ENCODE measurements around the gene LDHD. TPM values are rescaled to one million over a fixed set of nuclear protein-coding genes. Genes with fewer than 3 reads are reported as not detected.
A peak's percentile ranks its signal among the peaks of the same experiment; 100 is the strongest.

The LDHD gene
- total and polyA plus RNA-seq, 4 donors: 4.5 to 9.3 (median 6.9) TPM

- Histone ChIP-seq H3K4me1 (ENCODE audit: control insufficient read depth, insufficient read depth, low read length) (peaks cover 20% of the 10 kb centered on the region), H3K27ac (ENCODE audit: low read depth, low read length) (no peak overlapping the region), H3K27me3 (ENCODE audit: control insufficient read depth, insufficient read depth, low read length) (no peaks in the 10 kb centered on the region), H3K36me3 (ENCODE audit: control insufficient read depth, insufficient read depth, low read length) (peaks cover 2% of the 10 kb centered on the region), H3K4me3 (ENCODE audit: low read depth, low read length) (no peak overlapping the region), H3K9me3 (ENCODE audit: control insufficient read depth, insufficient read depth, low read length) (no peaks in the 10 kb centered on the region)
- 69% methylated on average over 4 of the region's 5 CpGs for WGBS (ENCODE audit: insufficient coverage)
- no peak for DNase-seq (ENCODE audit: low read depth in 4 of 6, low spot score in 6 of 6)
These were observed 32.8 kb downstream of the LDHD start for GRCh38 chr16:75083813-75084212.

DNA sequence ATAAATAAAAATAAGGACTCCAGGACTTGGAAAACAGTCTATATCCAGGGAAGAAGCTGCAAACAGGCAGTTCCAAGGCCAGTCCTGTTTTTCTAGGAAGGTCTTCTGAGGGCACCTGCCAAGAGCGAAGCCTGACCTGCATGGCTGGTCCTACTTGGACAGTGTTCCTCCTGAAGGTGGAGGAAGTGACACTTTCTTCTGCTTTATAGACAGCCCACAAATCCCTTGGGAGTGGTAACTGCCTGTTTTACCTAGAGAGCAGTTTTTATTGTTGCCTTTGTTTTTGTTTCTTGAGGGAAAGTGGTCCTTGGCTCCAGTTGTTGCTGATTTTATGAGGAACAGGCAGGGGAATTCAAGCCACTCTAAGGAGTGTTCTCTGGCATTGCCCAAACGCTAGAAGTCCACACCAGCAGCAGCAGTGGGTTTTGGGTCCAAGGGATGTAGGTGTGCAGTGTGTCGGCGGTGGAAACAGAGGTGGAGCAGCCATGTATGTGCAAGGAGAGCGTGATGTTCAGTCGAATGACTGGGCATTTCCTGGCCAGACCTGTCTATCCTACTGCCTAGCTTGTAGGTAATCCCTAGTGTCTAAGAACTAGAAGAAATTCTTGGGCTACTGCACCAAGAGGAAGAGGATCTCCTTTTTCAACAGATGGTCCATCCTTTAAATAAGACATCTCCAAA, 35.3 kb downstream of the LDHD start:
- no peaks in the 10 kb centered on the region for H3K27me3 ChIP-seq (ENCODE audit: control insufficient read depth, insufficient read depth, low read length)
- no peak for DNase-seq (ENCODE audit: low read depth in 4 of 6, low spot score in 6 of 6)
- no peak overlapping the region for H3K4me3 ChIP-seq (ENCODE audit: low read depth, low read length)
- peaks cover 2% of the 10 kb centered on the region for H3K36me3 ChIP-seq (ENCODE audit: control insufficient read depth, insufficient read depth, low read length)
- peaks cover 5% of the 10 kb centered on the region for H3K4me1 ChIP-seq (ENCODE audit: control insufficient read depth, insufficient read depth, low read length)
- WGBS (ENCODE audit: insufficient coverage): 87% methylated on average over 6 of the region's 6 CpGs
- no peaks in the 10 kb centered on the region for H3K9me3 ChIP-seq (ENCODE audit: control insufficient read depth, insufficient read depth, low read length)
- H3K27ac ChIP-seq (ENCODE audit: low read depth, low read length): no peak overlapping the region

GRCh38 chr16:75080205-75081029, 36.2 kb downstream of the LDHD start:
- H3K4me1 ChIP-seq (ENCODE audit: control insufficient read depth, insufficient read depth, low read length): peaks cover 5% of the 10 kb centered on the region
- DNase-seq (ENCODE audit: low read depth in 4 of 6, low spot score in 6 of 6): no peak

DNA sequence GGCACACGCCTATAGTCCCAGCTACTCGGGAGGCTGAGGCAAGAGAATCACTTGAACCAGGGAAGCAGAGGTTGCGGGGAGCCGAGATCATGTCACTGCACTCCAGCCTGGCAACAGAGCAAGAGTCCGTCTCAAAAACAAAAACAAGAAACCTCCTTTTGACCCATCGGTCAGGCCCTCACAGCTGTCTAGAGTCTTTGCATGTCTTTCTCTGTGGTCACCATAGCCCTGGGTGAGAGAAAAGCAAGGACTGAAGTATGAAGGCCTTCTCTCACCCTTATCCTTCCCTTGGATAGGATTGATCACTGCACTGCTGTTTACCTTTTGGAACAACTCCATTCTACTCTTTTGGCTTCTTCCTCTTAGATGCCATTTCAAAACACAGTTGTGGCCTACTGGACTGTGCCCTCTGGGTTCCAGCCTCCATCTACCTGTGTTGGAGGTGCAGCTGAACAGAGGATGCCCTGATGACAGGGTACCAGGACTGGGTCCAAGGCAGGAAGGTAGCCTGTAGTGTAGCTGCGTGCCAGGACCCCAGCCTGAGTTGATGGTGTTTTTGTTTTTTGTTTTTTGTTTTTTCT, 37.1 kb downstream of the LDHD start:
- Histone ChIP-seq H3K9me3 (ENCODE audit: control insufficient read depth, insufficient read depth, low read length) (no peaks in the 10 kb centered on the region), H3K4me1 (ENCODE audit: control insufficient read depth, insufficient read depth, low read length) (peaks cover 7% of the 10 kb centered on the region), H3K27me3 (ENCODE audit: control insufficient read depth, insufficient read depth, low read length) (no peaks in the 10 kb centered on the region), H3K36me3 (ENCODE audit: control insufficient read depth, insufficient read depth, low read length) (peaks cover 2% of the 10 kb centered on the region), H3K4me3 (ENCODE audit: low read depth, low read length) (no peak overlapping the region), H3K27ac (ENCODE audit: low read depth, low read length) (no peak overlapping the region)
- 95% methylated on average over 5 of the region's 7 CpGs for whole genome bisulfite sequencing (ENCODE audit: insufficient coverage)
- DNase-seq (ENCODE audit: low read depth in 4 of 6, low spot score in 6 of 6): no peak

More at GRCh38 chr16:75080205-75081029, 36.2 kb downstream of the LDHD start:
- Histone ChIP-seq H3K4me3 (ENCODE audit: low read depth, low read length) (no peak overlapping the region), H3K36me3 (ENCODE audit: control insufficient read depth, insufficient read depth, low read length) (peaks cover 2% of the 10 kb centered on the region), H3K27ac (ENCODE audit: low read depth, low read length) (no peak overlapping the region), H3K27me3 (ENCODE audit: control insufficient read depth, insufficient read depth, low read length) (no peaks in the 10 kb centered on the region), H3K9me3 (ENCODE audit: control insufficient read depth, insufficient read depth, low read length) (no peaks in the 10 kb centered on the region)
- WGBS (ENCODE audit: insufficient coverage): 89% methylated on average over 6 of the region's 8 CpGs

DNA sequence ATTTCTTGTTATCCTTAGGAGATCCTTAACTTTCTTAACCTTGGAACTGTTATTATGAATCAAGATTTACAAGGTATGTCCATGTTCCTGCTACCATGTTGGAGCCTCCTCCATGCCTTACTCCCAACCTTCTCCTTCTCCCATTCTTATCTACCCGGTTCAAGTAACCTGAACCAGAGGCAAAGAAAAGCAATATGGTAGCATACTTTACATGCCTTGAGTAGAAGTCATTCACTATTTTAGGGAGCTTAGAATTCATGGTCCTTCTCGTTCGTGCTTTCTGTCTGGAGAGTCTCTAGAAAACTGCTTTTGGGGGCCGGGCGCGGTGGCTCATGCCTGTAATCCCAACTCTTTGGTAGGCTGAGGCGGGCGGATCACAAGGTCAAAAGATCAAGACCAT, 37.7 kb downstream of the LDHD start:
- H3K27ac ChIP-seq (ENCODE audit: low read depth, low read length): no peak overlapping the region
- WGBS (ENCODE audit: insufficient coverage): 94% methylated on average over 6 of the region's 8 CpGs

GRCh38 chr16:75075688-75076268, 40.8 kb downstream of the LDHD start:
- no peak for DNase-seq (ENCODE audit: low read depth in 4 of 6, low spot score in 6 of 6)
- 86% methylated on average over 3 of the region's 3 CpGs for WGBS (ENCODE audit: insufficient coverage)
- Histone ChIP-seq H3K9me3 (ENCODE audit: control insufficient read depth, insufficient read depth, low read length) (no peaks in the 10 kb centered on the region), H3K4me1 (ENCODE audit: control insufficient read depth, insufficient read depth, low read length) (peaks cover 11% of the 10 kb centered on the region), H3K4me3 (ENCODE audit: low read depth, low read length) (no peak overlapping the region), H3K27ac (ENCODE audit: low read depth, low read length) (no peak overlapping the region), H3K27me3 (ENCODE audit: control insufficient read depth, insufficient read depth, low read length) (no peaks in the 10 kb centered on the region), H3K36me3 (ENCODE audit: control insufficient read depth, insufficient read depth, low read length) (peaks cover 2% of the 10 kb centered on the region)

More for the DNA sequence above, 37.7 kb downstream of the LDHD start:
- Histone ChIP-seq H3K9me3 (ENCODE audit: control insufficient read depth, insufficient read depth, low read length) (no peaks in the 10 kb centered on the region), H3K27me3 (ENCODE audit: control insufficient read depth, insufficient read depth, low read length) (no peaks in the 10 kb centered on the region), H3K36me3 (ENCODE audit: control insufficient read depth, insufficient read depth, low read length) (peaks cover 2% of the 10 kb centered on the region), H3K4me1 (ENCODE audit: control insufficient read depth, insufficient read depth, low read length) (peaks cover 11% of the 10 kb centered on the region), H3K4me3 (ENCODE audit: low read depth, low read length) (no peak overlapping the region)
- DNase-seq (ENCODE audit: low read depth in 4 of 6, low spot score in 6 of 6): no peak

- H3K27ac ChIP-seq (ENCODE audit: low read depth, low read length): no peak overlapping the region
These were observed 41.5 kb downstream of the LDHD start for GRCh38 chr16:75074920-75075687.

DNA sequence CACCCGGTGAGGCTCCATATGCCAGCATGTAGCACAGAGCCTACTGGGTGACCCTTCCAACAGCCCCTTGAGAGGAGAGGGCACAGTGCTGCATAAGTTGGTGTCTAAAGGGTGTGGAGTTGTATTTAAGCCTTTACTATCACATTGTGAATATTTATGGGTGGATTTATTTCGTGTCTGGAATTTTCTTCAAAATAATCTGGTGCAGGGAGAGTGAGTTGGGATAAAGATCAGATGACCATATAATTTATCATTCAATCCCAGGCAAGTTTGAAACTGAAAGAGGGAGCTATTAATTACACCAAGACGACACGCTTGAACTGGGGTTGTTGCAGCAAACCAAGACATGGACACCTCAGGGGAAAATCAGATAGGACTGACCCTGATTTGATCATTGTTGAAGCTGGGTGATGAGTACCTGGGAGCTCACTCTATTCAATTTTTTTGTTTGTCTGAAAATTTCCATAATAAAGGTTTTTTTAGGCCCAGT, 42.2 kb downstream of the LDHD start:
- DNase-seq (ENCODE audit: low read depth in 4 of 6, low spot score in 6 of 6): no peak
- Histone ChIP-seq H3K27me3 (ENCODE audit: control insufficient read depth, insufficient read depth, low read length) (no peaks in the 10 kb centered on the region), H3K4me1 (ENCODE audit: control insufficient read depth, insufficient read depth, low read length) (peaks cover 12% of the 10 kb centered on the region), H3K36me3 (ENCODE audit: control insufficient read depth, insufficient read depth, low read length) (no peaks in the 10 kb centered on the region), H3K4me3 (ENCODE audit: low read depth, low read length) (no peak overlapping the region), H3K9me3 (ENCODE audit: control insufficient read depth, insufficient read depth, low read length) (no peaks in the 10 kb centered on the region), H3K27ac (ENCODE audit: low read depth, low read length) (no peak overlapping the region)
- WGBS (ENCODE audit: insufficient coverage): 80% methylated on average over 1 of the region's 4 CpGs

More at GRCh38 chr16:75074920-75075687, 41.5 kb downstream of the LDHD start:
- no peaks in the 10 kb centered on the region for H3K27me3 ChIP-seq (ENCODE audit: control insufficient read depth, insufficient read depth, low read length)
- no peaks in the 10 kb centered on the region for H3K9me3 ChIP-seq (ENCODE audit: control insufficient read depth, insufficient read depth, low read length)
- 61% methylated on average over 9 of the region's 12 CpGs for WGBS (ENCODE audit: insufficient coverage)
- H3K36me3 ChIP-seq (ENCODE audit: control insufficient read depth, insufficient read depth, low read length): peaks cover 2% of the 10 kb centered on the region
- no peak overlapping the region for H3K4me3 ChIP-seq (ENCODE audit: low read depth, low read length)
- peak in 1 of 6 donors; percentile 55 for DNase-seq (ENCODE audit: low read depth in 4 of 6, low spot score in 6 of 6)
- H3K4me1 ChIP-seq (ENCODE audit: control insufficient read depth, insufficient read depth, low read length): peaks cover 12% of the 10 kb centered on the region

Measured in spinal cord (tissue), 10 donors.